ENCODE data around the gene MLEC.

Gene MLEC

DNA sequence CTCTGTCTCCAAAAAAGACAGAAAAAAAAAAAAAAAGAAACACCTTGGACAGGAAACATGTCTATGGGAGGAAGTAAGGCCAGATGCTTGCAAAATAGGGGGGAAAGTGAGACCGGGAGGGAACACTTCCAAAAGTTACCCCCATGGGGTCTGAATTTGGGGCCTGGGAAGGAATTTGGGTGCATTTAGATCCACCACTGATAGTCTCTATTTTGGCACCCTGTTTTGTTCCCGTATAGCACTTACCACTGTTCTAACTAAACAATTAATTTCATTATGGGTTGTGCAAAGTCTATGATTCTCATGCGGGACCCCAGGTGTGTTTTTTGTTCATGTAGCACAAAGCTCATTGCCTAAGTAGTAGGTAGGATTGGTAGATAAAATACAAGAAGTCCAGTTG is 1.4 kb upstream of the MLEC start:
- Histone ChIP-seq H3K36me3 (ENCODE audit: control insufficient read depth in 1 of 2, insufficient read depth in 2 of 2, low read length in 2 of 2) (no peaks in the 10 kb centered on the region), H3K9me3 (ENCODE audit: control insufficient read depth in 1 of 2, low read length in 2 of 2) (no peaks in the 10 kb centered on the region), H3K4me1 (ENCODE audit: control insufficient read depth in 1 of 2, insufficient read depth in 2 of 2, low read length in 2 of 2) (peaks cover 14 to 36% of the 10 kb centered on the region in 2 donors), H3K4me3 (ENCODE audit: low read depth in 1 of 2, low read length in 2 of 2) (peak overlapping the region in 1 of 2 donors; percentile 82), H3K27ac (ENCODE audit: low read length) (peak overlapping the region; percentile 89), H3K27me3 (ENCODE audit: low read depth, low read length) (no peaks in the 10 kb centered on the region)

DNA sequence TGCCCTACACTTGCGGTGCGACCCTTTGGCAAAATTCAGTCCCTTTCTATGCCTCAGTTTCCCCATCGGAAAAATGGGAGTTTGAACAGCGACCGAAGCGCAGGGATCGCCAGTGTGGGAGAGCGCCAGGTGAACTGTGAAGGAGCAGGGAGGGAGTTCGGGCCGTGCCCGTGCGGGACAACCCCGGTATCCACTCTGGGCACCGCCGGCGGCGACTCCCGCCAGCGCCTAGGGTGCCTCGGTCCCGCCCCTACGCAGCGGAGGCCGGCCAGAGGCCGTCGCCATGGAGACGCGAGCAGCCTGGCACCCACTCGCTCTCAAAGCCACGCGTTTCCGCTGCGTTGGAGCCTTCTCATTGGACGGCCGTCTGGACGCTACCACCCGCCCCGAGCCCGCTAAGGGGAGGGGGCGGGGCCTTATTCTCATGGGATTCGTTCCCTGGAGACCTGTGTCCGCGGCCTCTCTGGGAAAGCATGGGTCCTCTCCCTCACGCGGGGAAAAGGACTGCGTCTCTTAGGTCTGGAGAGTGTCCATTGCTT is 729 bp upstream of the MLEC start:
- no peaks in the 10 kb centered on the region for H3K9me3 ChIP-seq (ENCODE audit: control insufficient read depth in 1 of 2, low read length in 2 of 2)
- peaks cover 14 to 38% of the 10 kb centered on the region in 2 donors for H3K4me1 ChIP-seq (ENCODE audit: control insufficient read depth in 1 of 2, insufficient read depth in 2 of 2, low read length in 2 of 2)
- peak overlapping the region; percentile 89 for H3K27ac ChIP-seq (ENCODE audit: low read length)

DNA sequence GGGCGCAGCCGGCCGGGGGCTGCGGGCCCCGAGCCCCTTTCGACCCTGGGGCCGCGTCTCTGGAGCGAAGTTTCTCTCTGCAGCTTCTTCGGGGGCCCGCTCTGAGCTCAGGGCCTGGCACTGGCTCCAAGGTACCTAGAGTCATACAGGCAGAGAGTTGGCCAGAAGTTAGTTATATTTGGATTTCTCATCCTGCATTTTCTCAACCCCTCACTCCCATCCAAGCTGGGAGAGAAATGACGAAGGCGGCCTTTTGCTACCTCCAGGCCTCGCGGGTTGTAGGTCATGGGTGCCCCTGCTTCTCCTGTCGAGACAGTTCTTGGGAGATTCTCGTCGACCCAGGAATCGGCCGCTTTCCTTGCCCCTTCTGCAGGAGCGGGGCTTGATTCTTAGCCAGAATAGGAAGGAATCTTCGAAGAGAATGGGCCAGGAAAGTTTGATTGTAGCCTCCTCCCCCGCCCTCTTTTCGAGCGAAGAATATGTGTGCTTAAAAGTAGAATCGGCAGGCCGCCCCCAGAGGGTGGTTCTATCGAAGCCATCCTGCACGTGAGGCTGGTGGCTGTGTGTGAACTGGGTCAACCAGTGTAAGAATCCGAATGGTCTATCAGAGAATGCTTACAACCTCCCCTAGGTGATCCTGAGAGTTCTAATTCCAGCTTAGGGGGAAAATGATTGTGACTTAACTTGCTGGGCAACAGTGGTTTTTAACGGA is 785 bp downstream of the MLEC start:
- Histone ChIP-seq H3K27ac (ENCODE audit: low read length) (peak overlapping the region; percentile 91), H3K4me3 (ENCODE audit: low read depth in 1 of 2, low read length in 2 of 2) (peak overlapping the region; percentile 84 to 85), H3K9me3 (ENCODE audit: control insufficient read depth in 1 of 2, low read length in 2 of 2) (no peaks in the 10 kb centered on the region), H3K4me1 (ENCODE audit: control insufficient read depth in 1 of 2, insufficient read depth in 2 of 2, low read length in 2 of 2) (peaks cover 14 to 46% of the 10 kb centered on the region in 2 donors), H3K27me3 (ENCODE audit: low read depth, low read length) (no peaks in the 10 kb centered on the region), H3K36me3 (ENCODE audit: control insufficient read depth in 1 of 2, insufficient read depth in 2 of 2, low read length in 2 of 2) (no peaks in the 10 kb centered on the region)

More for the DNA sequence above, 729 bp upstream of the MLEC start:
- Histone ChIP-seq H3K4me3 (ENCODE audit: low read depth in 1 of 2, low read length in 2 of 2) (peak overlapping the region; percentile 82 to 85), H3K36me3 (ENCODE audit: control insufficient read depth in 1 of 2, insufficient read depth in 2 of 2, low read length in 2 of 2) (no peaks in the 10 kb centered on the region), H3K27me3 (ENCODE audit: low read depth, low read length) (no peaks in the 10 kb centered on the region)

DNA sequence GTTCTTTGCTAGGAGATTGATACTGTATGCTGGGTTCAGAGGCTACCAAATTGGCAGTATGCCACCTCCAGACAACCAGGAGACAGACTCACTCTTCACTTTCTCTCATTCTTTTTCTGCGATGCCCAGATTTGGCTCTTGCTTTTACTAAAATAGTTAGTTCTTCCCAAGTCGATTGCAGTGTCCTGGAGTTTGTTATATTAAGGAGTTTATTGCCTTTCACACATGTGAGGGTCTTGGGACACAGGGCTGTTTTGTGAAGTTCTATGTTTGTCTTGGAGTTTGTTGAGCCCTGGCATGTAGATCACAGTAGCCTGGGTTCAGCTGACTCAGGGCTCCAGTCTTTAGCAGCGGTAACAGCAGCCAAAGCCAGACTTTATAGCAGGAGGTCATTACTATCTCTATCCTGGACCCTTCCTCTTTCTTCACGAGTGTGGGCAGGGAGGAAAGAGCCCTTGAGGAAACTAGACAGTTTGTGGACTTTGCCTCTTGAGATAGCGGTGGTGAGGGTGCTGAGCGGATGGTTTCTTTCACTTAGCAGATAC is 1.6 kb downstream of the MLEC start:
- H3K9me3 ChIP-seq (ENCODE audit: control insufficient read depth in 1 of 2, low read length in 2 of 2) = no peaks in the 10 kb centered on the region
- peak overlapping the region; percentile 91 for H3K27ac ChIP-seq (ENCODE audit: low read length)
- H3K4me1 ChIP-seq (ENCODE audit: control insufficient read depth in 1 of 2, insufficient read depth in 2 of 2, low read length in 2 of 2) = peaks cover 14 to 52% of the 10 kb centered on the region in 2 donors
- H3K4me3 ChIP-seq (ENCODE audit: low read depth in 1 of 2, low read length in 2 of 2) = peak overlapping the region; percentile 84 to 85
- H3K27me3 ChIP-seq (ENCODE audit: low read depth, low read length) = no peaks in the 10 kb centered on the region
- H3K36me3 ChIP-seq (ENCODE audit: control insufficient read depth in 1 of 2, insufficient read depth in 2 of 2, low read length in 2 of 2) = no peaks in the 10 kb centered on the region

DNA sequence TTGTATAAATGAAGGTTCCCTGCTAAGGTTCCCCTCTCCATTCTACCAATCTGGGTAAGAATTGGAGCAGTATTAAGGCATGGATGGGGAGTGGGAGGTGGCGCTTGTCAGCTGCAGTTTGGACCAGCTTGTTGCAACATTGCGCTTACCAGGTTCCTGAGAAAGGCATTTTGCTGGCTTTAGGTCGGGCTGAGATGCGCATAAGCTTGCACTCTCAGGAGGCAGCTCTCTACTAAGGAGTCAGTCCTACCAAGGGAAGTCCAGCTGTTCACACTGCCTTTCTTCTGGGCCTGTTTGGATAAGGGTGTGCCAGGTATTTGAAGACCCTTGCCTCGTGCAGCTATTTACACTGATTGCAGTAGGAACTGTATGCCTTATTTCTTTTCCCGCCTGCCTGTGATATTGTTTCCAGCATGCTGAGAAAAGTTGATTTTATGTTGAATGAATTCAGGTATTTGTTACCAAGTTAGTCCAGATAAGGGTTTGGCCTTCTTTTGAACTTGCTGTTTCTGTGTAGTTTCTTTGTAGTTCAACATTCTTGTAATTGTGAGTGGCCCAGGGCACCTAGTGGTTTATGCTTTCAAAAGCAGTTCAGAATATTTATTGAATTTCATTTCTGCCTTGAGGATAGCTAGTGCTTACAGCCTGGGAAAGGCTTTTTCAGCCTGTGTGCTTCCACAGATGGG is 2.6 kb downstream of the MLEC start:
- Histone ChIP-seq H3K4me1 (ENCODE audit: control insufficient read depth in 1 of 2, insufficient read depth in 2 of 2, low read length in 2 of 2) (peaks cover 14 to 52% of the 10 kb centered on the region in 2 donors), H3K27ac (ENCODE audit: low read length) (peak overlapping the region; percentile 91), H3K4me3 (ENCODE audit: low read depth in 1 of 2, low read length in 2 of 2) (peak overlapping the region; percentile 84 to 85), H3K36me3 (ENCODE audit: control insufficient read depth in 1 of 2, insufficient read depth in 2 of 2, low read length in 2 of 2) (peaks cover 6 to 7% of the 10 kb centered on the region in 2 donors), H3K9me3 (ENCODE audit: control insufficient read depth in 1 of 2, low read length in 2 of 2) (no peaks in the 10 kb centered on the region), H3K27me3 (ENCODE audit: low read depth, low read length) (no peaks in the 10 kb centered on the region)

DNA sequence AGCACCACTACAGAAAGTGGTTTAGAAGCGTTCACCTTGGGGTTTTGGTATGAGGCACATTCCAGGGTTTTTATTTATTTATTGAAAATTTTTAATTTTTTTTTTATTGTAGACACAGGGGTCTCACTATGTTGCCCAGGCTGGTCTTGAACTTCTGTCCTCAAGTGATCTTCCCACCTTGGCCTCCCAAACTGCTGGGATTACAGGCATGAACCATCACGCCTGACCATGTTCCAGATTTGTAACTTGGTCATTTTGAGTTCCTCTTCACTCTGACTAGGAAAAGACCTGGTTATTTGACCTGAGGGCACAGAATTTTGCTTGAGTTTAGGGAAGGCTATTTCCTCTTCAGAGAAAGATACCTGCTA is 3.1 kb downstream of the MLEC start:
- H3K27me3 ChIP-seq (ENCODE audit: low read depth, low read length) = no peaks in the 10 kb centered on the region
- peaks cover 14 to 52% of the 10 kb centered on the region in 2 donors for H3K4me1 ChIP-seq (ENCODE audit: control insufficient read depth in 1 of 2, insufficient read depth in 2 of 2, low read length in 2 of 2)
- peak overlapping the region; percentile 91 for H3K27ac ChIP-seq (ENCODE audit: low read length)
- no peaks in the 10 kb centered on the region for H3K9me3 ChIP-seq (ENCODE audit: control insufficient read depth in 1 of 2, low read length in 2 of 2)
- H3K36me3 ChIP-seq (ENCODE audit: control insufficient read depth in 1 of 2, insufficient read depth in 2 of 2, low read length in 2 of 2) = peaks cover 11 to 12% of the 10 kb centered on the region in 2 donors
- H3K4me3 ChIP-seq (ENCODE audit: low read depth in 1 of 2, low read length in 2 of 2) = no peak overlapping the region

DNA sequence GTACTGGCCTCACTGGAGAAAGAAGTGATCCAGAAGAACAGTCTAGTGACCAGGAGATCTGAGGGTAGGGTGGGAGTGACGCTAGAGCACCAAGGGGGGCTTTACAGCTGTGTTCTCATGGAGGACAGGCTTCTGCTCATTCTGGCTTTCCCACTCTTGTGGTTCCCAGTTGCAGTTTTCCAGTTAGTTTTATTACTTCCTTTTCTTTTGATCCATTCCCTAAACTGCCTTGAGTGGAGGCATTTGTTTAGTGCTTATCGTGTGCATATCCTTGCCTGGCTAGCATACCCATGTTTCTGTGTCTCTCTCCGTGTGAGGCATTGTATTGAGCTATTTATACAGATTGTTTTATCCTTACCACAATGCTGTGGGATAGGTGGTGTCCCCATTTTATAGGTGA is 4.0 kb downstream of the MLEC start:
- Histone ChIP-seq H3K4me1 (ENCODE audit: control insufficient read depth in 1 of 2, insufficient read depth in 2 of 2, low read length in 2 of 2) (peaks cover 14 to 44% of the 10 kb centered on the region in 2 donors), H3K9me3 (ENCODE audit: control insufficient read depth in 1 of 2, low read length in 2 of 2) (no peaks in the 10 kb centered on the region), H3K27me3 (ENCODE audit: low read depth, low read length) (no peaks in the 10 kb centered on the region), H3K36me3 (ENCODE audit: control insufficient read depth in 1 of 2, insufficient read depth in 2 of 2, low read length in 2 of 2) (peaks cover 19 to 22% of the 10 kb centered on the region in 2 donors), H3K4me3 (ENCODE audit: low read depth in 1 of 2, low read length in 2 of 2) (no peak overlapping the region), H3K27ac (ENCODE audit: low read length) (peak overlapping the region; percentile 35)

DNA sequence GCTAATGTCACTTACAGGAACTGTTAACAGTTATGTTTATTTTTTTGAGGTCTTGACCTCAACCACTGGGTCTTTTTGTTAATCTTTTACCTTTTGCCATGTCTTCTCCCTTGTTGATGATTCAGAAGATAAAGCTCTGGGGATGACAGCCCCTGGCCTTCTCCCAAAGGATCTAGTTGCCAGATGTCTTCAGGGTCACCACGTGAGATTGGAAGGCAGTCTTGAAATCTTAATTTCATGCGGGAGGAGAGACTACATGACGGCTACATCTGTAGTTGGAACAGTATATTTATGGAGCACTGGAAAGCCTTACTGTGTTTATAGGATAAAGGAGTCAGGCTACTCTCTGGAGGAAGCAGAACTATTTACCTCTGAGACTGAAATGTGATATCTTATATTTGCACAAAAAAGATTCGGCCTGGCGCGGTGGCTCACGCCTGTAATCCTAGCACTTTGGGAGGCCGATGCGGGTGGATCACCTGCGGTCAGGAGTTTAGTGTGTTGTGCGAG is 5.6 kb downstream of the MLEC start:
- Histone ChIP-seq H3K4me3 (ENCODE audit: low read depth in 1 of 2, low read length in 2 of 2) (no peak overlapping the region), H3K36me3 (ENCODE audit: control insufficient read depth in 1 of 2, insufficient read depth in 2 of 2, low read length in 2 of 2) (peaks cover 35 to 36% of the 10 kb centered on the region in 2 donors), H3K4me1 (ENCODE audit: control insufficient read depth in 1 of 2, insufficient read depth in 2 of 2, low read length in 2 of 2) (peaks cover 14 to 43% of the 10 kb centered on the region in 2 donors), H3K27ac (ENCODE audit: low read length) (no peak overlapping the region), H3K27me3 (ENCODE audit: low read depth, low read length) (no peaks in the 10 kb centered on the region), H3K9me3 (ENCODE audit: control insufficient read depth in 1 of 2, low read length in 2 of 2) (no peaks in the 10 kb centered on the region)

DNA sequence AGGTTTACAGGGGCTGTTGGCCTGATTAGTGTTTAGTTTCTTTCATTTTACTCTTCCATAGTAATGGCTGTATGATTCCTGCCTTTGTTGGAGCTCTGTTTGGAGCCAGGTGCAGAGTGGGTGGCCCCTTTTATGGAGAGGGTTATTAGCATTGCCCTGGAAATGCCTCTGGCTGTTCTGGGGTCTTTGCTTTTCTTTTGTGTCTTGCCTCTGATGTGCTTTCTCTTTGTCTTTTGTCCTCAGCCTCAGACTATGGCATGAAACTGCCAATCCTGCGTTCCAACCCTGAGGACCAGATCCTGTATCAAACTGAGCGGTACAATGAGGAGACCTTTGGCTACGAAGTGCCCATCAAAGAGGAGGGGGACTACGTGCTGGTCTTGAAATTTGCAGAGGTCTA is 6.9 kb downstream of the MLEC start:
- peaks cover 6 to 30% of the 10 kb centered on the region in 2 donors for H3K4me1 ChIP-seq (ENCODE audit: control insufficient read depth in 1 of 2, insufficient read depth in 2 of 2, low read length in 2 of 2)
- H3K27me3 ChIP-seq (ENCODE audit: low read depth, low read length) = no peaks in the 10 kb centered on the region
- no peak overlapping the region for H3K27ac ChIP-seq (ENCODE audit: low read length)
- H3K9me3 ChIP-seq (ENCODE audit: control insufficient read depth in 1 of 2, low read length in 2 of 2) = no peaks in the 10 kb centered on the region
- no peak overlapping the region for H3K4me3 ChIP-seq (ENCODE audit: low read depth in 1 of 2, low read length in 2 of 2)
- H3K36me3 ChIP-seq (ENCODE audit: control insufficient read depth in 1 of 2, insufficient read depth in 2 of 2, low read length in 2 of 2) = peaks cover 40 to 47% of the 10 kb centered on the region in 2 donors

DNA sequence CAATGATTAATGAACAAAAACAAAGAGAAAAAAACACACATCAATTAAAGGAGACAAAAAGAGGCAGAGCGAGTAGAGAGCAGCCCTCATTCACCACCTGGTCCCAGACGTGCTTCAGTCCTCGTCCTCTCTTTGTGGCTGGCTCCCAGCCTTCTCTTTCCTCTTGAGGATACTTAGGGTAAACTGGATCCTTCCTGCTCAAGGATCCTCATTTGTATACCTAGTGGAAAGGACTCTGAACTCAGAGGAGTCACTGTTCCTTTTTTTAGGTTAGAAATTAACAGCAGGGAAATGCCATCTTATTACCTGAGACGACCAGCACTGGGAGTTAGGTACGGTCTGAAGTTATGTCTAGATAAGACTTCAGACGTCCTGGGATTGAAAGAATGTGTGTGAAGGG is 9.7 kb downstream of the MLEC start:
- Histone ChIP-seq H3K4me3 (ENCODE audit: low read depth in 1 of 2, low read length in 2 of 2) (no peak overlapping the region), H3K27me3 (ENCODE audit: low read depth, low read length) (no peaks in the 10 kb centered on the region), H3K4me1 (ENCODE audit: control insufficient read depth in 1 of 2, insufficient read depth in 2 of 2, low read length in 2 of 2) (peaks cover 0 to 13% of the 10 kb centered on the region in 2 donors), H3K9me3 (ENCODE audit: control insufficient read depth in 1 of 2, low read length in 2 of 2) (no peaks in the 10 kb centered on the region), H3K27ac (ENCODE audit: low read length) (no peak overlapping the region), H3K36me3 (ENCODE audit: control insufficient read depth in 1 of 2, insufficient read depth in 2 of 2, low read length in 2 of 2) (peaks cover 66 to 74% of the 10 kb centered on the region in 2 donors)

DNA sequence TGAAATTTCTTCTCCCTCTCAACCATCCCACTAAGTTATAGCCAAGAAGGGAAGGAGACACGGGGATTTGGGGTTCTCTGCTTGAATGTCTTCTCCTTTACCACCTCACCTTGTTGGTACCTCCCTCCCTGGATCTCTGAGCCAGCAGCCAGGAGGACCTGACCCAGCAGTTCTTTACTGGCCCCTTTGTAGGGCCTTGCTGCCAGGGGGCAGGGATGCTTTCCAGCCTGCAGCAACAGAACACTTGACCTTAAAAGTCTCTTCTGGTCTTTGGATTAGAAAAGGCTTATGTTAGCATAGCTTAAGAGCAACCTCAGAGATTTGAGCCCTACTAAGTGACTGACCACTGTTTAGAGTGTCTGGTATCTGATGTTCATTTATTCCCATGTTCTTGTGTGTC is 10.4 kb downstream of the MLEC start:
- Histone ChIP-seq H3K9me3 (ENCODE audit: control insufficient read depth in 1 of 2, low read length in 2 of 2) (no peaks in the 10 kb centered on the region), H3K4me3 (ENCODE audit: low read depth in 1 of 2, low read length in 2 of 2) (no peak overlapping the region), H3K36me3 (ENCODE audit: control insufficient read depth in 1 of 2, insufficient read depth in 2 of 2, low read length in 2 of 2) (peaks cover 69 to 79% of the 10 kb centered on the region in 2 donors), H3K27me3 (ENCODE audit: low read depth, low read length) (no peaks in the 10 kb centered on the region), H3K4me1 (ENCODE audit: control insufficient read depth in 1 of 2, insufficient read depth in 2 of 2, low read length in 2 of 2) (peaks cover 0 to 10% of the 10 kb centered on the region in 2 donors), H3K27ac (ENCODE audit: low read length) (no peak overlapping the region)
